Measurements from ENCODE around the gene OSBPL5.
"Not testable (repeated sequence)": the region's sequence is repeated elsewhere in the genome, so short reads cannot be mapped to it uniquely, and the experiment has no call there.

The OSBPL5 gene

DNA sequence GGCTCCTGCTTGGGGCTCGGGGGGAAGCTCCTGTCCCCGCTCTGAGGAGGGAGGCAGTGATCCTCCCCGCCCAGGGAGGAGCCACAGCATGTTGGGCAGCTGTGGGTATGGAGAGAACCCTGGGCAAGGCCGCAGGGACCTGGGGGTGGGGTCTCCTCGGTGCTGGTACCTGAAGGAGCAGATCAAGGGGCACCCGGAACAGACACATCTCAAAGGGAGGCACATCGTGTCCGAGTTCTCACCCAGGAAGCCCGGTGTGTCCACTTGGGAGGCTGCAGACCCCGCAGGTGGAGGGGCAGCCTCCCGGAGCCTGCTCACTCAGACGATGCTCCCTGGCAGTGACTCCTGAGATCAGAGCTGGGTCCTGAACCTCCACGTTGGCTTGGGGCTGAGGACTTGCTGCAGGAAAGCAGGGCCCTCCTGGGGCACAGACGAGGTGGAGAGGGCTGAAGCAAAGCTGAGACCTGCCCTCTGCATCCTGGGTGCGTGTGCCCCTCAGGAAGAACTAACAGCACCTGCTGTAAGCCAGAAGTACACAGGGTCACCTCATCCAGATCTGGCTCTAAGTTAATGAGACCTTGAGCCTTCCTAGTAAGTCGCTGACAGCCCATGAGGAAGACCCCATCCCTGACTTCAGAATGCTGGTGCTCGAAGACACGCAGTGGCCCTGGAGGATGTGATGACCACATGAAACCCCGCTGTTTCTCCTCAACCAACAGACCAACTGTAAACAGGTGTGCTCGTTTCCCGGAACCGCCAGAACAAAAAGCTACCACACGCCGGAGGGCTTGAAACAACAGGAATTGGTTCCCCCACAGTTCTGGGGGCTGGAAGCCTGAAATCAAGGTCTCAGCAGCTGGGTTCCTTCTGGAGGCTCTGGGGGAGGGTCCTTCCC, 5.9 kb upstream of the OSBPL5 start:
- TF ChIP-seq, protein P1, sequence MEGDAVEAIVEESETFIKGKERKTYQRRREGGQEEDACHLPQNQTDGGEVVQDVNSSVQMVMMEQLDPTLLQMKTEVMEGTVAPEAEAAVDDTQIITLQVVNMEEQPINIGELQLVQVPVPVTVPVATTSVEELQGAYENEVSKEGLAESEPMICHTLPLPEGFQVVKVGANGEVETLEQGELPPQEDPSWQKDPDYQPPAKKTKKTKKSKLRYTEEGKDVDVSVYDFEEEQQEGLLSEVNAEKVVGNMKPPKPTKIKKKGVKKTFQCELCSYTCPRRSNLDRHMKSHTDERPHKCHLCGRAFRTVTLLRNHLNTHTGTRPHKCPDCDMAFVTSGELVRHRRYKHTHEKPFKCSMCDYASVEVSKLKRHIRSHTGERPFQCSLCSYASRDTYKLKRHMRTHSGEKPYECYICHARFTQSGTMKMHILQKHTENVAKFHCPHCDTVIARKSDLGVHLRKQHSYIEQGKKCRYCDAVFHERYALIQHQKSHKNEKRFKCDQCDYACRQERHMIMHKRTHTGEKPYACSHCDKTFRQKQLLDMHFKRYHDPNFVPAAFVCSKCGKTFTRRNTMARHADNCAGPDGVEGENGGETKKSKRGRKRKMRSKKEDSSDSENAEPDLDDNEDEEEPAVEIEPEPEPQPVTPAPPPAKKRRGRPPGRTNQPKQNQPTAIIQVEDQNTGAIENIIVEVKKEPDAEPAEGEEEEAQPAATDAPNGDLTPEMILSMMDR (IDR thresholded peaks at IDR 0.05), result no peak

DNA sequence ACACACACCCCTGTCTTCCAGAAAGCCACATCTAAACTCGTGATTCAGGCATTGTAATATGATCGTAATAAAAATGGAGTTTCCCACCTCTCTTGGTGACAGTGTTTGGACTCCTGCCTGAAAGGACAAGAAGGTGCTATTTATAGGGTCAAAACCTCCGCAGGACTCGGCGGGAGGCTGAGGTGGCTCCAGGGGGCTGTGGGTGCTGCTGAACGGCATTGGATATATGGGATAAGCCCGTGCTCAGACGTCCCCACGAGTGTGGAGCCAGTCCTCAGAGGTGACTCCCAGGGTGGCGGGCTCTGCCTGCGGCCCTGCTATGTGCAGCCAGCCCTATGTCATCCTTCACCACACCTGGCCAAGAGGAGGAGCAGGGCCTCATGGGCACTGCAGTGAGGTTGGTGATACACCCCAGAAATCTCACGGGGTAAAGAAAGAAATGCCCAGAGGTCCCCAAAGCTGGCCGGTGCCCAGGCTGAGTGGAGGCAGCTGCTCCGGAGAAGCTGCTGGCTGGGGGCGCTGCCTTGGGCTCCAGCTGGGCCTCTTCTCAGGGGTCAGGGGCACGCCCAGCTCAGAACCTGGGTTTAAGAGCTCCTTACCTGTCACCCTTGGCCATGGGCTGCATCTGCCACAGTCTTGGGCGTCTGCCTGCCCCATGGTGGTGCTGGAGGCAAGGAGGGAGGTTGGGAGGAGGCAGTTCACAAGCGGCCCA, 5.1 kb upstream of the OSBPL5 start:
- TF ChIP-seq, protein P1 (IDR thresholded peaks at IDR 0.05), result no peak
- Histone ChIP-seq H3K4me3 (peak overlapping the region; percentile 69), H3K27ac (peak overlapping the region in 1 of 2 donors; percentile 81)
- no peak for DNase-seq (ENCODE audit: low spot score)

More for the DNA sequence above, 5.9 kb upstream of the OSBPL5 start:
- no peak overlapping the region for H3K4me3 ChIP-seq
- no peak overlapping the region for H3K27ac ChIP-seq
- no peak for DNase-seq (ENCODE audit: low spot score)

DNA sequence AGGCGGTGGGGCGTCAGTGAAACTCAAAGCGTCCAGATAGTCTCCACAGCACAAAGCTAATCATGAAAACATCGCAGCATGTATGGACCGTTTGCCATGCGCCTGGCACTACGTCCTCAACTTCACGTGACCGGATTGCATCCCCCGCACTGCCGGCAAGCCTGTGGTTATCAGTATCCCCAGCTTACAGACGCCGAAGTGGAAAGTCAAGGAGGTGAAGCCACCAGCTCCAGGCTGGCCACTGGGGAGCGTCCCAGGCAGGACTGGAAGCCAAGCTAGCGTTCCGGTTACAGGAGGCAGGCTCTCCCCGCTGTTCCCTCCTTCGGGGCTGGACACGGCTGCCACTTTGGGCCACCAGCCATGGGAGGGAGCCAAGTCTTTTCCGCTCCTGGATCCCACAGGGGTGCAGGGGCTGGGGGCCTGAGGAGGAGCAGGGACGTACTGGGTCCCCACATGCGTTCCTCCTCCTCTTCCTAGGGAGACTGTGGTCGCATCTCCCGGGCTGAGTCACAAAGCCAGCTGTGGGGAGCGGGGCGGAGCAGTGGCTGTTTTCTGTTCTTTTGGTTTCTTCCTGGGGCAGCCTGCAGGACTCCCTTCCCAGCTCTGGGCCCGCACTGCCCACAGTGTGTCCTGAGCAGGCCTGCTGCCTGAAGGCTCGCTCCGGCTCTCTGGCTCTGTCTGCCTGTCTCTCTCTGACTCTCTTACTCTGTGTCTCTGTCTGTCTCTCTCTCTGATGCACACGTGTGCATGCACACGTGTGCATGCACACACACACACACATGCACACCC, 4.3 kb upstream of the OSBPL5 start:
- TF ChIP-seq, protein P1 (IDR thresholded peaks at IDR 0.05), result no peak
- no peak for DNase-seq (ENCODE audit: low spot score)
- H3K4me3 ChIP-seq, result peak overlapping the region; percentile 69
- H3K27ac ChIP-seq, result peak overlapping the region; percentile 59 to 81

DNA sequence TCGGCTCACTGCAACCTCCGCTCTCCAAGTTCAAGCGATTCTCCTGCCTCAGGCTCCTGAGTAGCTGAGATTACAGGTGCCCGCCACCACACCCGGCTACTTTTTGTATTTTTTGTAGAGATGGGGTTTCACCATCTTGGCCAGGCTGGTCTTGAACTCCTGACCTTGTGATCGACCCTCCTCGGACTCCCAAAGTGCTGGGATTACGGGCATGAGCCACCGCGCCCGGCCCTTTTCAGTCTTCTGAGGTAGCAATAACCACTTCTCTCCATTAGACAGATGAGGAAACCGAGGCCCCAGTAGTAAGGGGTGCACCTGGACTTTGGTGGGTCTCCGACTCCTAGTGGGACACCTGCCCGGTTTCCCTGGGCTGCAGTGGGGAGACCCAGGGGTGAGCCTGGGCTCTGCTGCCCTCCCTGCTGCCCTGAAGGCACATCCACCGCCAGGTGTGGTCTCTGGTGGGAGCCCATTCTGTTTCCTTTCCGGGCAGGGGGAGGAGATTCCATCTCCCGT, 3.7 kb upstream of the OSBPL5 start:
- not testable (repeated sequence) for DNase-seq (ENCODE audit: low spot score)
- Histone ChIP-seq H3K27ac (peak overlapping the region; percentile 59 to 81), H3K4me3 (peak overlapping the region; percentile 69)

DNA sequence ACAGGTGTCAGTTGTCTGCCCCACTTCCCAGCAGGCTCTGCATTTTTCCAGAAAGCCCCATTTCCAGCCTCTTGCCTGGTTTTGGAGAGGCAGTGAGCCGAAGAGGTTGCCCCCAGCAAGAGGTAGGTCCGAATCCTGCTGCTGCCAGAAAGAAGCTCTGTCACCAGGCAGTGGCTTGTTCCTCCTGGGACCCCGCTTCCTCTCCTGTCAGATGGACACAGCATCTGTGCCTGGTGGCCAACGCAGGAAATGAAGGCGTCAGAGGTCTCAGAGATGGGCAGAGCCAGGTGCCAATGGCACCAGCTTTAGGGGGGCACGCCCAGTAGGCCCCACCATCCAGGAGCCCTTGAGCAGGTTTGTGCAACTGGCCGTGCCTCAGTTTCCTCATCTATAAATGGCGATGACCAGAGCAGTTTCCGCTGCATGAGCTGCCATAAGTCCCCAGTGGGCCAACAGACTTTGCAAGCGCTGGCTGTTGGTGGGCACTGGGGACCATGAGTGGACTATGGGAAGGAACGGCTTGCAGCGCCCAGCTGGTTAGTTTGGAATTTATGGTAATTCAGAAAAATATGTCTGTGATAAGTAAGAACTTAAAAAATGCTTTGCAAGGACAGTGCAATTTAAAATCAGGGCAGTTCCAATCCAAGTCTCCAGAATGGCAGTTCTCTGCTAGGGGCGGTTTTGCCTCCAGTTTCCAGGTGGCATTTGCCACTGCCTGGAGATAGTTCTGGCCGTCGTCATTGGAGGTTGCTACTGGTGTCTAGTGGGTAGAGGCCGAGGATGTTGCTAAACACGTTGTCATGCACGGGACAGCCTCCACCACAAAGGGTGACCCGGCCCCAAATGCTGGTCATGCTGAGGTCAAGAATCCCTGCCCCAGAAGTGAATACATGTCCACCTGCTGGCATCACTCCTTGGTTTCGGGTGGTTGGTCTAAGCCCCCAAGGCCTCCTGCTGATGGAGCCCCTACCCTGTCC, 2.3 kb upstream of the OSBPL5 start:
- DNase-seq (ENCODE audit: low spot score), result no peak

More for the DNA sequence above, 2.3 kb upstream of the OSBPL5 start:
- H3K4me3 ChIP-seq, result no peak overlapping the region
- TF ChIP-seq, protein P1 (IDR thresholded peaks at IDR 0.05), result no peak
- no peak overlapping the region for H3K27ac ChIP-seq
